Activated CD4-positive, alpha-beta T cell treated with anti-CD3 and anti-CD28 coated beads, Interleukin-2, amount 50 U/mL, for 48 hours (primary cell): ENCODE results near the gene PM20D2.
A peak's percentile ranks its signal among the peaks of the same experiment; 100 is the strongest.

Source experiments
- DNase-seq, 2 experiments: peaks; one replicate each; pipeline ENCODE4 v3.0.0-alpha.2; 2020

PM20D2 gene

DNA sequence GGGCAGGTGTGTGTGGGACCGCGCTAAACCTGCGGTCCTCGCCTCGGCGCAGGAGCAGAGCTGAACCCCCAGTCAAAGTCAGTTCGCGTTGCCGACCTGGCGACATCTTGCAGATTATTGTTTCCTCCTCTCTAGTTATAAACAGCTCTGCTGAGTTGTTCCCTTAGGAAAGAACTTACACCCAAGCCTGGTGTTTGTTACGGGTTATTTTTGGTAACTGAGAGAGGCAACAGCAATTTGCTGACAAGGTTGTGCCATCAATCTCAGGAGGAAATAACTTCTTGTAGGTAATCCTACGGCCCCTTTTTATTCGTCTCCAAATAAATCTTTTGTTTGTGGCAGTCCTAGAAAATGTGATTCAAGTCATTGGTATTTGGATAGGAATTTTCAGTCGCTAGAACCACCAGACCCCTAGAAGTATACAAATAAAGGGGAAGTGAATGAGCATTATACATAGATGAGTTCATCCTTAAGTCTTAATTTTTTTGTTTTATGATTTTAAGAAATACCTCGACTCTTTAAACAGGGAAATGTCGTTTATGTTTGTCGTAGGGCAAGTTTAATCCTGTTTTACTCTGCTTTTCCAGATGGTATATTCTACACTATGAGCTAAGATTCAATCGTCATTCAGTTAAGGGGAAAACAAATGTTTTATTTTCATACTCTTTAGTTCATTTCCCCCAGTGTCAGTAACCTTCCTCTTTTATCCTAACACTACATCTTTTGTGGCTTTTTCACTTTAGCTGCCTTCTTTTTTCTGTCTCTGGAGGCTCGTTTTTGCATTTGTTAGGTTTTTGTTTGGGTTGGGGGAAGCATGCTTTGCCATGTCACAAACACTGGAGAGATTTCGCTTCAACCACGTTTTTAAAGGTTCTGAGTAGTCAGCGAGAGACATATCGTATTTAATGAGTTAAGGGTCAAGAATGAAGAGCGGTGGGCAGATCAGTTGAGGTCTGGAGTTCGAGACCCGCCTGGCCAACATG, 1.2 kb downstream of the PM20D2 start:
- DNase-seq, result peak; percentile 35 to 45

DNA sequence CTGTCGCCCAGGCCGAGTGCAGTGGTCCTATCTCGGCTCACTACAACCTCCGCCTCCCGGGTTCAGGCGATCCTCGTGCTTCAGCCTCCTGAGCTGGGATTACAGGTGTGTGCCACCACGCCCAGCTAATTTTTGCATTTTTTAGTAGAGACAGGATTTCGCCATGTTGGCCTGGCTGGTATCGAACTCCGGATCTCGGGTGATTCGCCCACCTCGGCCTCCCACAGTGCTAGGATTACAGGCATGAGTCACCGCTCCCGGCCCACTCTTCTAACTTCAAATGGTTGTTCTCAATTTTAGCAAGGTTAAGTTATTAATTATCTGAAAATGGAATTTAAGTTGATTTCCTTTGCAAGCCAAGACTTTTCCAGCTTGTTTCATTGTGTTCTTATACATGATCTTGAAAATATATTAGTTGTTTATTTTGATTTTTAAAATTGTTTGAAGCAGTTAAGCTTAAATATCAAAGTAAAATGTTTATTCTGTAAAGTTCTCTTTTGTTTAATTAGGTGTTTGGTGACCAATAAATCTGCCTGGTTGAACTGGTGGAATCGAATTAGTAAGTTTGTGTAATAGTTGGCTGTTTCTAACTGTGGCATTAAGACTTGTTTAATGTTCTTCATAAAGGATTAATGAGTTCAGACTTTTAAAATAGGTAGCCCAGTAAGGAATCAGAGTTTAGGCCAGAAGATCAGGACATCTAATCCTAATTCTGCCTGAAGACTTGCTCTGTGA, 2.3 kb downstream of the PM20D2 start:
- DNase-seq, result peak; percentile 34 to 39

DNA sequence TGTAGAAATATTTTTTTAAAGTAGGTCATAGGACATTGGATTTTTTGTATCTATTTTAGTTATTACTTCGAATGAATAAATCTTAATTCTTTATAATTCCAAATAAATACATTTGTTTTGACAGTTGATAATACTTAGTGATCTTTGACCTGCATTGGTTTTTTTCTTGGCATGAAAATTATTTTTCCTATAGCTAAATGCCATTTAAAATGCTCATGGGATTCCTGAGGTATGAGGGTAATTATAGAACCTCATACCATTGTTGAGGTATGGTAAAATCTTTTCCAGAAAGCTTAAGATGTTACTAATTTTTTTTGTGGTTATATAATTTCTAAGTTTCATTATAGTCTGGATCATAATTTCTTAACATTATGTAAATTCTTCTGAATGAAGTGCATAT, 8.3 kb downstream of the PM20D2 start:
- no peak for DNase-seq

DNA sequence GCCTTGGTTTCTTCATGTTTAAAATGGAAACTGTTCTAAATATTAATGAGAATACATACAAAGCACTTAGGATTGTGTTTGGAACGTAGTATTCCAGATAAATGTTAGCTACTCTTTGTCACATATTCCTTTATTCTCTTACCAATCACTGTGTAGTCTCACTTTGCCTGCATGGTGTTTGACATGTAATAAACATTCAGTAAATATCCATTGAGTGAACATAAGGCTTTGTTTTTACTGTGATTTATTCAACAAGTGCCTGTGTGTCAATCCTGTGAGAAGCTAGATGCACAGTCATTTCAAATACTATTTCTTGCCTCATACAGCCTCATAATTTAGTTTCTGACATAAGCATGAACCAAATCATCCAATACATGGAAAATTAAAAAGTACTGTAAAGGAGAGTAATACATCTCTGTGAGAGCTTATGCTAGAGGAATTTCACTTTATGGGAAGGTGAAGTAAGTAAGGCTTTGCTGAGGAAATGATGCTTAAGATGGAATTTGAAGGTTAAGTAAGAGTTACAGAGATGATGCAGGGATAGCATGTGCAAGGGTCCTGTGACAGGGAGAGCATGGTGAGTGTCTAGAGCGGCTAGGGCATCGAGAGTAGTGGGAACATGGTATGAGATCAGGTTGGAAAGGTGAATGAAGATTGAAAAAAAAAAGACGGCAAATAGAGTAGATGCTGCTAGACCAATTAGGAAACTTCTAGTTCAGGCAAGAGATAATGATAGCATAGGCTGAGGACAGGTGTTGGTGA, 14.7 kb downstream of the PM20D2 start:
- DNase-seq, result no peak

DNA sequence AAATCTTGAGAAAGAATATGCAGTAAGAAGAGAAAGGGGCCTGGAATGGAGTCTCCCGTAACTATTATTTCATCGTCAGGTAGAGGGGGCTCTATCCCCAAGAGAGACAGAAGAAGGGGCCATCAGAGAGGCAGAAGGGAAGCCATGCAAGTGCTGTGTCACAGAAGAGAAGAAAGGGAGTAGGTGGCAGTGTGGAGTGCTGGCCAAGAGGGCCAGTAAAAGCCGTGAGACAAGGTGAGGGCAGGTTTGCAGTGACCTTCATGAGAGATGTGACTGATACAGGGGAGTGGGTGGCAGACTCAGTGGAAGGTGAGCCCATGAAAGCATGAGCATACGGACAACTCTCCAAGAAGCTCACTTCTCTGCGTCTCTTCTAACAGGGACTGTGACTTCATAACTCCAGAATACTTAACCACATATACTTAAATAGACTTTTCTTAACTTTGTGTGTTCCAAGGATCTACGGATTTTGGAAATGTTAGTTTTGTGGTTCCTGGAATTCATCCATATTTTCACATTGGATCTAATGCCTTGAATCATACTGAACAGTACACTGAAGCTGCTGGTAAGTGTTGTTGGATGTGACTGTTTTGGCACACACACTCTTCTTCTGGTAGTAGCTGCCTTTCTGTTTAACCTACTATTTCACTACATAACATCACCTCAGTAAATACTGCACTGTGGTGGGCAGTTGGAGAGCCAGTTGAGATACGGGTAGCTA, 15.6 kb downstream of the PM20D2 start:
- no peak for DNase-seq

DNA sequence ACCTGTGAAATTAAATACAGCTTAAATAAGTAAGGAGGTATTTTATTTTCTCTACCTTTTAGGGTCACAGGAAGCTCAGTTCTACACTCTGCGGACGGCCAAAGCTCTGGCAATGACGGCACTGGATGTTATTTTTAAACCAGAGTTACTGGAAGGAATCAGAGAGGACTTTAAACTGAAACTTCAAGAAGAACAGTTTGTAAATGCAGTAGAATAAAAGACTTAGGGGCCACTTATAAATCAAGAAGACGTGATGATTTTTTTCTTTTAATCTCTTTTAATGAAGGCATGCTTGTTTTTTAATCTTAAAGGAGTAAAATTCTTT, 16.2 kb downstream of the PM20D2 start:
- no peak for DNase-seq

DNA sequence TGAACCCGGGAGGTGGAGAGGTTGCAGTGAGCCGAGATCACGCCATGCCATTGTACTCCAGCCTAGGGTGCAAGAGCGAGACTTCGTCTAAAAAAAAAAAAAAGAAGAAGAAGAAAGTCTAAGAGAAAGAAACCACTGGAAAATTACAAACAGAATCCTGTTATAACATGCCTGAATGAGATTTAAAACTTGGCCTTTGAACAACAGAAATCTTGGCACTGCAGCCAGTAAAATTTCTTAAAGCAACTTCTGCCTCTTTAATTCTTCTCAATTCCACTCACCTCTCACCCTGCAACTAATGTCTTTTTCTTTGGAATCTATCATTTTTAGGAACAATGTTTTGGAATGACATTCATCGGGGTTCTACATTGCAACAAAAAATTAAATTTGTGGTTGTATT, 26.3 kb downstream of the PM20D2 start:
- DNase-seq, result no peak

DNA sequence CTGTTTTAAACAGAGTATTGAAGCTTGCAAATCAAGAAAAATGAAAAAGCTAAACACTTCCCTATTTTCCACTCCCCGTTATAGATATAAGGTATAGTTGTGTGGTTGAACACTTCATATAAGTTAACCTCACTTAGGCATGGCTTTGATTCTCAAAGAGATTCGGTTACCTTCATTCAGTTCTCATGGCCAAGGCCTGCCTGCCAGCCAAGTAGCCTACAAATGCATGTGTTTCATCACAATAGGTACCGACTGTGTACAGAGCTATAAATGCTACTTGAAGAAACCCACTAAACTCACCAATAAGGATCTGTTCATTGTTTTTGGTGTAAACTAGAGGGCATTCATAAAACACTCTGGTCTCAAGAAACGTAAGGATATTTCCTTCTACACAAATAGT, 27.8 kb downstream of the PM20D2 start:
- no peak for DNase-seq

DNA sequence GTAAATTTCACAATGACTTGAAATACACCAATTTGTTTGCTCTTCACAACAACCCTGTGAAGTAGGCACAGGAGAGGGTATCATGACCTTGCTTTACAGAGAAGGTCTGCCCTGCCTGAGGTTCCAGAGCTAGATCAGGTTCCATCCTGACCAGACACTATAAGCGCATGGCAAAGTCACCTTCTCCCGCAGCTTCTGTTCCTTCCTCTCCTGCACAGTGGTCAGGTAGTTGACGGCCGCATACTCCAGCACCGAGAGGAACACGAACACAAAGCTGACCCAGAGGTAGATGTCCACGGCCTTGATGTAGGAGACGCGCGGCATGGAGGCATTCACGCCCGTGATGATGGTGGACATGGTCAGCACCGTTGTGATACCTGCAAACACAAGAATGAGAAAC, 34.3 kb downstream of the PM20D2 start:
- no peak for DNase-seq

DNA sequence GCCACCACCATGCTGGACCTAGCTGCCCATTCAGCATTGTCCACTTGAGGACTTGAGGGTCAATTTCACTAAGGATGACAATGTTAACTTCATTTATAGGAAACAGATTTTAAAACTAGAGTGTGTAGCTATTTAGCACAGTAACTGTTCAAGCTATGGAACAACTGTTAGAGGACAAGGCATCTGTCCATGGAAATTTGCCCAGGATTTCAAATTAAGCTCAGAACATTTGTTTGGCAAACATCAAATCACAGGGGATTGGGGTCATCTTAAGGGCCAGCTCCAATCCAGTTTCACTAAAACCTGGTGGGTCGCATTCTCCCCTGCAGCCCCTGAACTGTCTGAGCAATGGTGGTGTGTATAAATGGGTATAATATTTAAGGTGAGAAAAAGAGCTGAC, 35.1 kb downstream of the PM20D2 start:
- no peak for DNase-seq

DNA sequence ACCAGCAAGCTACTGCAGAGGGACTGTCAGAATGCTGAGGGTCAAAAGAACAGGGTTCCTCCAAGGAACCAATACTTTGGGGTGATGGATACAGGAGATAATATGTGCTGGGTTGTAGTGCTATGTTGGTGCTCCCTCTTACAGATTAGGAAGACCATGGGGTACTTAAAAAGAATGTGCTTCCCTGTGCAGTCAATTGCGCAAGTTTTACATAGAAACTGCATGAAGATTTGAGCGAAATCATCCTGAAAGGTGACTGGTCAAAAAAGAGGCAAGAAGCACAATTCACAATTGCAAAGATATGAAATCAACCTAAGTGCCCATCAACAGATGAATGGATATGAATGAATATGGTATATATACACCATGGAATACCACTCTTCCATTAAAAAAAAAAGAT, 37.4 kb downstream of the PM20D2 start:
- DNase-seq, result no peak

DNA sequence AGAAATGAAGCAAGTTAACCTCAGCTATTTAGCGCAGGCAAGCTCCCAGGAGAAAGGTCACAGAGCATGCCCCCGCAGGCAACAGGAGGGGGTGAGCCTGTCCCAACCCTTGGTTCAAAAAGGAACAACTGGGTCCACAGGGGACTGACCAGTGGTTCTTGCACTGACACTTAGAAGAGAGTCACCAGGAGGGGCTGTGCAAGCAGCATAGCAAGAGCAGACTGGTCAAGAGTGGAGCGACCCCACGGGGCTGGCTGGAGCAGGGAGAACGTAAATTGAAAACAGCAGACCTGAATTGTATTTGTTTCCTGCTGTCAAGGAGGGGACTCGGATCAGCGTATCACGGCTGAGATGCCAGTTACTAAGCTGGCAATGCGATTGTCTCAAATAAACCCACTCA, 38.5 kb downstream of the PM20D2 start:
- DNase-seq, result no peak

DNA sequence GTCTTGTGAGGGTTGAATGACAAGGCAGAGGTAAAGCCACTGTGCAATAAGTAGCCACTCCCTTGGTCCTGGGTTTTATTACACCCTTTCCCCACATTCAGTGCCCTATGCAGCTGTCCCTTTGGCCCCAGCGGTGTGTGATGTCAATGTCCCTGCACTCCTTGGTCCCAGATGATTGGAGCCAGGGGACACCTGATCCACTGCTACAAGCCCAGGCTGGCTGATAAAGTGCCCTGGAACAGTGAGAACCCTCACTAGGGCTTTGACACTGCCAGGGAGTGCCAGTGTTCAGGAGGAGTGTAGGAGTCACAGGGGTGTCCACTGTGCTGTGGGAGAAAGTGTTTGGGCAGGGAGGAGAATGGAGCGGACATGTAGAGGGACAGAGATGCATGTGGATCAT, 40.9 kb downstream of the PM20D2 start:
- no peak for DNase-seq

DNA sequence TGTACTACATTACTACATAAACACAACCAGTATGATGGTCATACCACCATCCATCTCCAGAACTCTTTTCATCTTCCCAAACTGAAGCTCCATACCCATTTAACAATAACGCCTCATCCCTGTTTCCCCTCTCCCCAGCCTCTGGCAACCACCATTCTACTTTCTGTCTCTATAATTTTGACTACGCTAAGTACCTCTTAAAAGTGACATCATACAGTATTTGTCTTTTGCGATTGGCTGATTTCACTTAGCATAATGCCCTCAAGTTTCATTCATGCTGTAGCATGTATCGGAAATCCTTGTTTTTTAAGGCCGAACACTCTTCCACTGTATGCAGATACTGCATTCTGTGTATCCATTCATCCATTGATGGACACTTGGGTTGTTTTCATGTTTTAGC, 41.6 kb downstream of the PM20D2 start:
- no peak for DNase-seq

DNA sequence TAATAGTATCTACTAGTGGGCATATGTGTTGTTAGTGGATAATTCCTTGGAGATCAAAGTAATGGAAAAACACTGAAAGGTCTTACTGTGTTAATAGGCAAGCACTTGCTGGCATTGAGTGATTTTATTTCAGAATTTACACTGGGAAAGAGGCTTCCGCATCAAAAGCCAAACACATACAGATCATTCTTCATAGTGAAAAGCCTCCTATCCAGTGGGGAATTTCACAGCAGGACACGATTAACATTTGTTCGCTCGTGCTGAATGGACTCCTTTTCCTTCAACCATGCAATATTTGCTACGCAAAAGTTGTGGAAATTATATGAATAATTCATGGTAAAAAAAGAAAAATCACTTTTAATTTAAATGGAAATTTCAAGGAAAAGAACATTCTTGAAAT, 44.9 kb downstream of the PM20D2 start:
- DNase-seq, result no peak

DNA sequence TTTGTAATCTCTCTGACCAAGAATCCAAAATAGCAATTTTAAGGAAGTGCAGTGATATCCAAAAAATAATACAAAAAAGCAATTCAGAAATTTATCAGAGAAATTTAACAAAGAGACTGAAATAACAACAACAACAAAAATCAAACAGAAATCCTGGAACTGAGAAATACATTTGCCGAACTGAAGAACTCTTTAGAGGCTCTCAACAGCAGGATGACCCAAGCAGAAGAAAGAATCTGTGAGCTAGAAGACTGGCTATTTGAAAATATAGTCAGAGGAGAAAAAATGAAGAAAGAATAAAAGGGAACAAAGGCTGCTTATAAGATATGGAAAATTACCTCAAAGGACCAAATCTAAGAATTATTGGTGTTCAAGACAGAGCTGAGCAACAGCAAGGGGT, 48.7 kb downstream of the PM20D2 start:
- no peak for DNase-seq

DNA sequence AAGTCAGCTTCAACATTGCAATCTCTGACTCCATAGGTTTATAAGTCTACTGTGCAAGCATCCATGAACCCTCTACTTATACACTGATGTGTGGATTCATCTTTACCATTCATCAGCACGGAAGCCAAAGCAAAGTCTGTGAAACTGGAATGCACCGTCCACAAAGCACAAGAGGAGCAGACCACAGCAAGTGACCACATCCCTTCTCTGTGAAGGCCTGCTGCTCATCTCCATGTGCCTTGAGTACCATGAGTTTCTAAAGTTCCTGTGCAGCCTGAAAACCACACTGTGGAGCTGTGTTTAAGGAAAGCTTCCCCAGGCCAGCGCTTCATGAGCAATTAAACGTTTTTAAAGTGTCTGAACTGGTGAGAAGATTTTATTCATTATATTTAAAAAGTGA, 51.3 kb downstream of the PM20D2 start:
- DNase-seq, result no peak

DNA sequence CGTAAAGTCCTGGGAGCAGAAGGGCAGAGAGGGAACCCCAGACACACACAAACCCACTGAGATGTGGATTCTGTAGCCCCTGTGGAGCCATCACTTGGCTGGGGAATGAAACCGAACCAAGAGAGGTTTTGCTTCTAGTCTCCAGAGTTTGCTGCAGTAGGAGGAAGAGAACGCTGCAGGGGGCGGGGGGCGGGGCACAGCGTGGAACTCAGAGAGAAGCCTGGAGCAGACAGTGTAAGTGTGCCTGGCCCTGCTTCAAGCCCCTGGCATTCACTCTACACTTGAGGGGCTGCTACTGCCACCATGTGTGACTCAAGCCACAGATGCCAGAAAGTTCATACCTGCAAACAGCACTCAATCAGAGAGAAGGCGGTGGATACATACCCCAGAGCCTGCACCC, 52.4 kb downstream of the PM20D2 start:
- DNase-seq, result no peak

DNA sequence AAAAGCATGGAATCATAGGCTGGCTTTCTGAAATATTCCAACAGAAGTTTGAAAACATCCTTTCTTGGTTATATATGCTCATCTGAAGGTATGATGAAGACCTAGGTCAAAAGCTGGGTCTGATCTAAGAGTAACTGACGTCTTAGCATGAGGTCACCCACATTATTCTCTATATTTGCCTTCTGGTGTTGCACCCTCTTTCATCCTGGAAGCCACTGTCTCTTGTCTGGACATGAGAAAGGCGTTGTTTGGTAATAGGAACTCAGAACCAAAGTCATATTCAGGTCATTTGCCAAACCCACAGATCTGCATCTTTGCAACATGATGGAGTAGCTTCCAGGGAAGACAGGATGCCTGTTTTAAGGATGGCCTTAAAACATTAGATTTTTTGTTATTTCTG, 53.7 kb downstream of the PM20D2 start:
- no peak for DNase-seq

DNA sequence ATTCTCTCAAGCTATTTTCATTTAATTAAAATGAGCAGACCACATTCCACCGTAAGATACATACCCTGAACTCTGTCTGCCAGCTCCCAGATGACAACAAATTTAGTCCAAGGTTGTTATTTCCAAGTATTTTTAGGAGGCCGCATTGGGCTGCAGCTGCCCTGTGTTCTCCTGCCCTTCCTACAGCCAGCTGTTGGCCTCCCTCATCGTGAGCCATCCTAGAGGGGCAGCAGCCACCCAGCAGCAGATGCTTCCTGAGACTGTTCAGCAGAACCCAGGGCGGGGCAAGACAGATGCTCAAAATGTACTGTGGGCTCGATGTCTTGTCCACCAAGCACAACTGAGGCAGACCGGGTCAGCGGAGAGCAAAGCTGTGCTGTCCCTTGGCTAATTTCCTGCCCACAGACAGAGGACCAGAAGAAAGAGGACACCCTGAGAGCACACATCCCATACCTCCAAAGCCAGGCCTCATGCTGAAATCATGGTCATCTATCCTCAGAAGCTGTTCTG, 54.9 kb downstream of the PM20D2 start:
- DNase-seq, result no peak

DNA sequence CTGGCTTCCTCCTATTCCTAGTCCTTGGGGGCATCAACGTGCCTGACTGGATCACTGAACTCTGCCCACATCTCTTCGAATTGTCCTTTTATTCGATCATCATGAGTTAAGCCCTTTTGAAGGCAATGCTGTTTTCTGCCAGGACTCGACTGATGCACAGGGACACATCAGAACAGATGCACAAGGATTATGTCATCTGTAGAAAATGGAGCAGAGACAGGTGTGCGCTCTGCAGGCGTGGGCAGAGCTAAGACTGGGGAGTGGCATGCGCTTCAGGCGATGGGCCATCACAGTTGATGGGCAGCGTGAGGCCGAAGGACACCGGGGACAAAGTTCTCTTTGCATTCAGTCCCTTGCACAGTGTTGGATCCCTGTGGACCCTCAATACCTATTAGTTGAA, 58.2 kb downstream of the PM20D2 start:
- DNase-seq, result no peak

DNA sequence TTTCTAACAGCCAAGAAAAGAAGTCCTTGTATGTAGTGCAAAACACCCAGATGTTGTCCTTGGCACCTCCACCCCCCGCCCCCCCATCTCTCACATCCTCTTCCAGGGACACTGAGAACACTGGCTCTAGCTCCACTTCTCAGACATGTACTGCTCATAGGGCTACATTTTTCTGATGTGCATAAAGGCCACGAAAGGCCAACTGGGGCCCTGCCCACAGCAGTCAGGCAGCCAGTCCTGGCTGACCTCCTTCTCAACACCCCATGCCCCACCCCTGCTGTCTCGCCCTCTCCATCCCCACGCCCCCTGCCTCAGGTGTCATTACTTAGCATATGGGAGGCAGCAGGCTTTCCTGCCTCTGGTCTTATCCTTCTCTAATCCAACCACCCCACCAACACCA, 60.0 kb downstream of the PM20D2 start:
- no peak for DNase-seq

DNA sequence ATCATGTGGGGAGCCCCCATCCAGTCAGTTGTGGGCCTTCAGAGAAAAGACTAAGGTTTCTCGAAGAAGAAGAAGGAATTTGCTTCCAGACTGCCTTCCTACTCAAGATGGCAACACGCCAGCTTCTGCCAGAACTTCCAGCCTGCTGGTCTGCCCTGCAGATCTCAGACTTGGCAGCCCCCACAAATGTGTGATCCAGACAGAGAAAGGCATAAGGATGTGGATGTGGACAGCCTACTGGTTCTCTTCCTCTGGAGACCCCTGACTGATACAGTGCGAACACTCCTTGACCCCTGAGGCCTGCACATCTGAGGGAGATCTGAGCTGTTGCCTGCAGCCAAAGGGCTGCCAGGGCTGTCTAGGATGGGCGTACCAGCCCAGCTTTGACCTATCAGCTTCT, 62.7 kb downstream of the PM20D2 start:
- no peak for DNase-seq
